GM19099 (cell line): ENCODE measurements around the gene CLEC20A.

Source experiments
- POLR2A ChIP-seq: IDR thresholded peaks from 3 replicates; pipeline ENCODE4 v1.6.1; 2011; ENCODE audit warnings: low read depth; ENCODE audit not compliant: insufficient read length; ENCODE audit errors: extremely low read depth

CLEC20A gene

GRCh38 chr1:178496410-178497135 lies at the start of gene CLEC20A:
CLEC20A (minus strand) TSS chr1:178496964; CDS start chr1:178496939, 25 bp downstream.
- TF ChIP-seq POLR2A, result no peak

GRCh38 chr1:178544531-178544930 lies 47.8 kb upstream of the CLEC20A start:
- no peak for TF ChIP-seq POLR2A

- TF ChIP-seq POLR2A, result no peak
Observed at GRCh38 chr1:178543290-178543607, 46.5 kb upstream of the CLEC20A start.

- TF ChIP-seq POLR2A, result peak; percentile 21
Observed at GRCh38 chr1:178542554-178543289, 46.0 kb upstream of the CLEC20A start.

GRCh38 chr1:178541829-178542553 lies 45.2 kb upstream of the CLEC20A start:
- TF ChIP-seq POLR2A, result peak; percentile 47

GRCh38 chr1:178541379-178541778 lies 44.6 kb upstream of the CLEC20A start:
- no peak for TF ChIP-seq POLR2A

GRCh38 chr1:178540646-178541045 lies 43.9 kb upstream of the CLEC20A start:
- no peak for TF ChIP-seq POLR2A

GRCh38 chr1:178540204-178540603 lies 43.4 kb upstream of the CLEC20A start:
- TF ChIP-seq POLR2A, result no peak

- no peak for TF ChIP-seq POLR2A
Observed at GRCh38 chr1:178539291-178539690, 42.5 kb upstream of the CLEC20A start.

GRCh38 chr1:178538192-178538916 lies 41.6 kb upstream of the CLEC20A start:
- TF ChIP-seq POLR2A, result no peak

- TF ChIP-seq POLR2A, result no peak
Observed at GRCh38 chr1:178537382-178538090, 40.8 kb upstream of the CLEC20A start.

- TF ChIP-seq POLR2A, result no peak
Observed at GRCh38 chr1:178536844-178537371, 40.1 kb upstream of the CLEC20A start.

- TF ChIP-seq POLR2A, result no peak
Observed at GRCh38 chr1:178536329-178536728, 39.6 kb upstream of the CLEC20A start.
